ENCODE results near the gene TNS3. TPM values are rescaled to one million over a fixed set of nuclear protein-coding genes. Genes with fewer than 3 reads are reported as not detected.

TNS3 gene
- total and polyA plus RNA-seq, 2 of the 13 experiments (the other 11 are each of a cell fraction or from before 2014, with no cell fraction given), result 52.9 to 55.7 TPM

DNA sequence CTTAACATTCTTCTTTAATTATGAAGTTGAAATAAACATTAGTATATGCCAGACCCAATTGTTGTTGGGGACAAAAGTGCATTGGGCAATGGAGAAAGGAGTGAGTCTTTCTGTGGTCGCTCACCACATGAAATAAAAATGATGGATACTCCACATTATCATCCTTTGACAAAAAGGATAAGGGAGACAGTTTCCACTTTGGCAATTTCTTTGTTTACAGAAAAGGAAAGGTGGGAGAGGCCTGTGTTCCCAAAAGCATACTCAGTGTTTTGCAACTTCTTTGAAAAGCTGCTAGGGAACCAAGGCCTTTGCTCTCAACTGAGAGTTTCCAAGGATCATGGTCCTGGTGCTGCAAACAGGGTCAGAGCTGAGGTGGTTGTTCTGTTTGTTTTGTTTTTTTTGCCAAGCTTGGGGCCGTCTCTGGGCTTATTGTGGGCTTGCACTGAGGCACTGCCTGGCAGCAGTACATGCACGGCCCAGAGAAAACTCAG lies 341.9 kb downstream of the TNS3 start (continued):
- TF ChIP-seq, protein P1, sequence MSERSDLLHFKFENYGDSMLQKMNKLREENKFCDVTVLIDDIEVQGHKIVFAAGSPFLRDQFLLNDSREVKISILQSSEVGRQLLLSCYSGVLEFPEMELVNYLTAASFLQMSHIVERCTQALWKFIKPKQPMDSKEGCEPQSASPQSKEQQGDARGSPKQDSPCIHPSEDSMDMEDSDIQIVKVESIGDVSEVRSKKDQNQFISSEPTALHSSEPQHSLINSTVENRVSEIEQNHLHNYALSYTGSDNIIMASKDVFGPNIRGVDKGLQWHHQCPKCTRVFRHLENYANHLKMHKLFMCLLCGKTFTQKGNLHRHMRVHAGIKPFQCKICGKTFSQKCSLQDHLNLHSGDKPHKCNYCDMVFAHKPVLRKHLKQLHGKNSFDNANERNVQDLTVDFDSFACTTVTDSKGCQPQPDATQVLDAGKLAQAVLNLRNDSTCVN (CRISPR knock-in tag; IDR thresholded peaks at IDR 0.05; ENCODE audit: borderline replicate concordance), result no peak

DNA sequence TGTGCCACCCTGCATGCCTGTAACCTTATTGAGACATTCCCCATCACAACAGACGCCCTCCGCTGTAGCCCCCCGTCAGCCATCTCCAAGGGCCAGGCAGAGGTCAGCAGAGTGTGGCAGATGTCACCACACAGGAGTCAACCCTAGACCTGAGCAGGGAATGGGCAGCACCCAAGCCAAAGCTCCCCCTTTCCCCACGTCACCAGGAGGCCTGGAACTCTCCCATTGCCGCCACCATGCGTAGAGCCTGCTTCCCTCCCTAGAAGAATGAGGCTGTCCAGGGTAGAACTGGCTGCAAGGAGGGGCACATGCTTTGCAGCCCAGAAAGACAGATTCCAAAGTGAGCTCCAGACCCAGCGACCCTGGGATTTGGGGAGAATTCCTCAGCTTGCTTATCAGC lies 342.9 kb downstream of the TNS3 start:
- BruUV-seq (replicated peaks), result no TSS peak
- ChIA-PET POLR2A (no interaction called here), CTCF (ENCODE audit: low intra/inter-chr PET ratio, low total read pairs) (no interaction called here)
- TF ChIP-seq SRY (CRISPR knock-in tag; IDR thresholded peaks at IDR 0.05) (no peak), ZNF333 (CRISPR knock-in tag; IDR thresholded peaks at IDR 0.05; ENCODE audit: borderline replicate concordance) (no peak), IRF2 (CRISPR knock-in tag; IDR thresholded peaks at IDR 0.05) (no peak), ELF1 (CRISPR knock-in tag; IDR thresholded peaks at IDR 0.05) (no peak), ZNF670 (CRISPR knock-in tag; IDR thresholded peaks at IDR 0.05; ENCODE audit: borderline replicate concordance) (no peak)
- TF ChIP-seq, protein P2, sequence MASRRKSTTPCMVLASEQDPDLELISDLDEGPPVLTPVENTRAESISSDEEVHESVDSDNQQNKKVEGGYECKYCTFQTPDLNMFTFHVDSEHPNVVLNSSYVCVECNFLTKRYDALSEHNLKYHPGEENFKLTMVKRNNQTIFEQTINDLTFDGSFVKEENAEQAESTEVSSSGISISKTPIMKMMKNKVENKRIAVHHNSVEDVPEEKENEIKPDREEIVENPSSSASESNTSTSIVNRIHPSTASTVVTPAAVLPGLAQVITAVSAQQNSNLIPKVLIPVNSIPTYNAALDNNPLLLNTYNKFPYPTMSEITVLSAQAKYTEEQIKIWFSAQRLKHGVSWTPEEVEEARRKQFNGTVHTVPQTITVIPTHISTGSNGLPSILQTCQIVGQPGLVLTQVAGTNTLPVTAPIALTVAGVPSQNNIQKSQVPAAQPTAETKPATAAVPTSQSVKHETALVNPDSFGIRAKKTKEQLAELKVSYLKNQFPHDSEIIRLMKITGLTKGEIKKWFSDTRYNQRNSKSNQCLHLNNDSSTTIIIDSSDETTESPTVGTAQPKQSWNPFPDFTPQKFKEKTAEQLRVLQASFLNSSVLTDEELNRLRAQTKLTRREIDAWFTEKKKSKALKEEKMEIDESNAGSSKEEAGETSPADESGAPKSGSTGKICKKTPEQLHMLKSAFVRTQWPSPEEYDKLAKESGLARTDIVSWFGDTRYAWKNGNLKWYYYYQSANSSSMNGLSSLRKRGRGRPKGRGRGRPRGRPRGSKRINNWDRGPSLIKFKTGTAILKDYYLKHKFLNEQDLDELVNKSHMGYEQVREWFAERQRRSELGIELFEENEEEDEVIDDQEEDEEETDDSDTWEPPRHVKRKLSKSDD (CRISPR knock-in tag; IDR thresholded peaks at IDR 0.05; ENCODE audit: low read depth), result no peak
- TF ChIP-seq, protein P3, sequence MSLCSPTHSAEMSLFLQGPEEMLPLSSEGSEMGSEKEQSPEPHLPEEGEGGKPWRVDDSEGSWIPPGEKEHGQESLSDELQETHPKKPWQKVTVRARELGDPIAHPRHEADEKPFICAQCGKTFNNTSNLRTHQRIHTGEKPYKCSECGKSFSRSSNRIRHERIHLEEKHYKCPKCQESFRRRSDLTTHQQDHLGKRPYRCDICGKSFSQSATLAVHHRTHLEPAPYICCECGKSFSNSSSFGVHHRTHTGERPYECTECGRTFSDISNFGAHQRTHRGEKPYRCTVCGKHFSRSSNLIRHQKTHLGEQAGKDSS (CRISPR knock-in tag; IDR thresholded peaks at IDR 0.05; ENCODE audit: borderline replicate concordance, low read depth), result no peak
- TF ChIP-seq, protein P4, sequence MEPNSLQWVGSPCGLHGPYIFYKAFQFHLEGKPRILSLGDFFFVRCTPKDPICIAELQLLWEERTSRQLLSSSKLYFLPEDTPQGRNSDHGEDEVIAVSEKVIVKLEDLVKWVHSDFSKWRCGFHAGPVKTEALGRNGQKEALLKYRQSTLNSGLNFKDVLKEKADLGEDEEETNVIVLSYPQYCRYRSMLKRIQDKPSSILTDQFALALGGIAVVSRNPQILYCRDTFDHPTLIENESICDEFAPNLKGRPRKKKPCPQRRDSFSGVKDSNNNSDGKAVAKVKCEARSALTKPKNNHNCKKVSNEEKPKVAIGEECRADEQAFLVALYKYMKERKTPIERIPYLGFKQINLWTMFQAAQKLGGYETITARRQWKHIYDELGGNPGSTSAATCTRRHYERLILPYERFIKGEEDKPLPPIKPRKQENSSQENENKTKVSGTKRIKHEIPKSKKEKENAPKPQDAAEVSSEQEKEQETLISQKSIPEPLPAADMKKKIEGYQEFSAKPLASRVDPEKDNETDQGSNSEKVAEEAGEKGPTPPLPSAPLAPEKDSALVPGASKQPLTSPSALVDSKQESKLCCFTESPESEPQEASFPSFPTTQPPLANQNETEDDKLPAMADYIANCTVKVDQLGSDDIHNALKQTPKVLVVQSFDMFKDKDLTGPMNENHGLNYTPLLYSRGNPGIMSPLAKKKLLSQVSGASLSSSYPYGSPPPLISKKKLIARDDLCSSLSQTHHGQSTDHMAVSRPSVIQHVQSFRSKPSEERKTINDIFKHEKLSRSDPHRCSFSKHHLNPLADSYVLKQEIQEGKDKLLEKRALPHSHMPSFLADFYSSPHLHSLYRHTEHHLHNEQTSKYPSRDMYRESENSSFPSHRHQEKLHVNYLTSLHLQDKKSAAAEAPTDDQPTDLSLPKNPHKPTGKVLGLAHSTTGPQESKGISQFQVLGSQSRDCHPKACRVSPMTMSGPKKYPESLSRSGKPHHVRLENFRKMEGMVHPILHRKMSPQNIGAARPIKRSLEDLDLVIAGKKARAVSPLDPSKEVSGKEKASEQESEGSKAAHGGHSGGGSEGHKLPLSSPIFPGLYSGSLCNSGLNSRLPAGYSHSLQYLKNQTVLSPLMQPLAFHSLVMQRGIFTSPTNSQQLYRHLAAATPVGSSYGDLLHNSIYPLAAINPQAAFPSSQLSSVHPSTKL (CRISPR knock-in tag; IDR thresholded peaks at IDR 0.05), result no peak
- TF ChIP-seq, protein P5, sequence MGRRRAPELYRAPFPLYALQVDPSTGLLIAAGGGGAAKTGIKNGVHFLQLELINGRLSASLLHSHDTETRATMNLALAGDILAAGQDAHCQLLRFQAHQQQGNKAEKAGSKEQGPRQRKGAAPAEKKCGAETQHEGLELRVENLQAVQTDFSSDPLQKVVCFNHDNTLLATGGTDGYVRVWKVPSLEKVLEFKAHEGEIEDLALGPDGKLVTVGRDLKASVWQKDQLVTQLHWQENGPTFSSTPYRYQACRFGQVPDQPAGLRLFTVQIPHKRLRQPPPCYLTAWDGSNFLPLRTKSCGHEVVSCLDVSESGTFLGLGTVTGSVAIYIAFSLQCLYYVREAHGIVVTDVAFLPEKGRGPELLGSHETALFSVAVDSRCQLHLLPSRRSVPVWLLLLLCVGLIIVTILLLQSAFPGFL (CRISPR knock-in tag; IDR thresholded peaks at IDR 0.05), result no peak
- TF ChIP-seq, protein P6, sequence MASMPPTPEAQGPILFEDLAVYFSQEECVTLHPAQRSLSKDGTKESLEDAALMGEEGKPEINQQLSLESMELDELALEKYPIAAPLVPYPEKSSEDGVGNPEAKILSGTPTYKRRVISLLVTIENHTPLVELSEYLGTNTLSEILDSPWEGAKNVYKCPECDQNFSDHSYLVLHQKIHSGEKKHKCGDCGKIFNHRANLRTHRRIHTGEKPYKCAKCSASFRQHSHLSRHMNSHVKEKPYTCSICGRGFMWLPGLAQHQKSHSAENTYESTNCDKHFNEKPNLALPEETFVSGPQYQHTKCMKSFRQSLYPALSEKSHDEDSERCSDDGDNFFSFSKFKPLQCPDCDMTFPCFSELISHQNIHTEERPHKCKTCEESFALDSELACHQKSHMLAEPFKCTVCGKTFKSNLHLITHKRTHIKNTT (CRISPR knock-in tag; IDR thresholded peaks at IDR 0.05), result no peak

More for the DNA sequence above, 342.9 kb downstream of the TNS3 start:
- Histone ChIP-seq H3K27me3 (ENCODE audit: control insufficient read depth in 1 of 2, insufficient read depth in 2 of 2, low read length in 2 of 2) (peaks cover 0 to 8% of the 10 kb centered on the region in 2 experiments; a peak in 3 of 5 replicates), H3K9me3 (ENCODE audit: low read length) (no peaks in the 10 kb centered on the region), H3K4me3 (replicated peaks in 1 of 3; ENCODE audit: insufficient read depth in 1 of 3, low read depth in 2 of 3, low read length in 3 of 3) (no peak overlapping the region), H2AFZ (ENCODE audit: low read length) (no peak overlapping the region), H3K79me2 (ENCODE audit: insufficient read depth, low read length) (no peaks in the 10 kb centered on the region), H4K20me1 (ENCODE audit: insufficient read depth, low read length) (no peaks in the 10 kb centered on the region), H3K4me2 (ENCODE audit: low read depth, low read length) (no peak overlapping the region), H3K9ac (ENCODE audit: insufficient read depth, low read depth, low read length) (no peak overlapping the region), H3K36me3 (replicated peaks in 1 of 2; ENCODE audit: control insufficient read depth in 1 of 2, insufficient read depth in 2 of 2, low read length in 2 of 2) (no peaks in the 10 kb centered on the region), H3K4me1 (ENCODE audit: insufficient read depth, low read length) (peaks cover 8% of the 10 kb centered on the region; the same call in 1 of the 2 replicates), H3K27ac (ENCODE audit: extremely low read length, insufficient read depth, low read length) (no peak overlapping the region)
- DNase-seq (ENCODE audit: low spot score) (no peak), ATAC-seq (no peak), FAIRE-seq (no peak)
- WGBS (ENCODE audit: low lambda C conversion rate), result 65% methylated on average over 7 of the region's 7 CpGs
- in situ Hi-C loops (cut with HindIII; ENCODE audit: extremely low pct_ligation_motif_present, low pct_unique_long_range_greater_than_20kb), result no loop called here
- intact Hi-C loops (cut with micrococcal nuclease; ENCODE audit: unreplicated experiment), result no loop called here

Data from HepG2 (cell line).